Measurements from ENCODE around the gene L2HGDH.

L2HGDH gene

GRCh38 chr14:50355692-50356091, 43.7 kb upstream of the L2HGDH start:
- TF ChIP-seq CTCF (IDR thresholded peaks at IDR 0.05; ENCODE audit: extremely low read depth, missing control alignments), result no peak

GRCh38 chr14:50354527-50354926, 42.5 kb upstream of the L2HGDH start:
- TF ChIP-seq CTCF (IDR thresholded peaks at IDR 0.05; ENCODE audit: extremely low read depth, missing control alignments), result no peak
- no peak for DNase-seq (ENCODE audit: low spot score)

More at GRCh38 chr14:50355692-50356091, 43.7 kb upstream of the L2HGDH start:
- no peak for DNase-seq (ENCODE audit: low spot score)

GRCh38 chr14:50353126-50353525, 41.1 kb upstream of the L2HGDH start:
- DNase-seq (ENCODE audit: low spot score), result no peak
- TF ChIP-seq CTCF (IDR thresholded peaks at IDR 0.05; ENCODE audit: extremely low read depth, missing control alignments), result no peak

GRCh38 chr14:50352584-50352983, 40.6 kb upstream of the L2HGDH start:
- no peak for TF ChIP-seq CTCF (IDR thresholded peaks at IDR 0.05; ENCODE audit: extremely low read depth, missing control alignments)
- DNase-seq (ENCODE audit: low spot score), result no peak

GRCh38 chr14:50350975-50351374, 38.9 kb upstream of the L2HGDH start:
- DNase-seq (ENCODE audit: low spot score), result no peak
- TF ChIP-seq CTCF (IDR thresholded peaks at IDR 0.05; ENCODE audit: extremely low read depth, missing control alignments), result no peak

GRCh38 chr14:50348933-50349332, 36.9 kb upstream of the L2HGDH start:
- no peak for DNase-seq (ENCODE audit: low spot score)
- no peak for TF ChIP-seq CTCF (IDR thresholded peaks at IDR 0.05; ENCODE audit: extremely low read depth, missing control alignments)

- TF ChIP-seq CTCF (IDR thresholded peaks at IDR 0.05; ENCODE audit: extremely low read depth, missing control alignments), result no peak
Observed at GRCh38 chr14:50347521-50347920, 35.5 kb upstream of the L2HGDH start.

More at GRCh38 chr14:50347521-50347920, 35.5 kb upstream of the L2HGDH start:
- DNase-seq (ENCODE audit: low spot score), result no peak
